Pons (tissue), 1 donor: ENCODE results near the gene HNRNPR.
"Not testable (repeated sequence)": the region's sequence is repeated elsewhere in the genome, so short reads cannot be mapped to it uniquely, and the experiment has no call there.

Experiments
- DNase-seq: peaks from one replicate; pipeline ENCODE4 v3.0.0-alpha.2; 2016; ENCODE audit warnings: low spot score

HNRNPR gene

DNA sequence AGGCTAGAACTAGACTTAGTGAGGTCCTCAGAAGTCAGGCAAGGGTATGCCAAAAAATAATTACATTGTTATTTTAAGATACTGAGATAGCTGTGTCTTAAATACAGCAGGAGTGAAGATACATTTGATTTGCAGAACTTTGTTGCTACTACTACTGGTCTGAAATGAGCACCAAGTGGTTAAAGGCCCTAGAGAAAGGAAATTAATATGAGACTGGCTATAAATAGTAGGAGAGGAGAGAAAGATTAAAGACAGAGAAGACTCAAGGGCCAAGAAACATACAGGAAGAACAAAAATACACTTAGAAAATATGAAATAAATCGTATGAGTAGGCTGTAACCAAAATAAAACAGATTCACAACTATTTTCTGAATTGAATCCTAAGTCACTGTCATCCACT lies 21.3 kb downstream of the HNRNPR start:
- DNase-seq, result no peak

DNA sequence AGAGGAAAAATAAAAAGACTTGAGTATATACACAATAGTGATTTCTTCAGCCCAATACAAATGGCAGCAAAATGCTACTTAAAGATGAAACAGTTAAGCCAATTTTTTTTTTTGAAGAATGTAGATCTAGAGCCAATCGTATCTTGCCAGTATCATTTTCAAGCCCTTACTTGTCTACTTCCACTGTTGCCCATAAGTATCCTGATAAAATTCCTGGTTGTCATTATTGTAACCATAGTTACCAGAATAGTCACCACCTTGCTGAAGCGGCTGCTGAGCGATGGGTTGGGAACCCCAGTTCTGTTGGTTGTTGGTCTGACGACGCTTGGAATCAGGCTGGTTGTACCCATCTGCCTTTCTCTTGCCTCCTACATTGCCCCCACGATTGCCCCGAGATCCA lies 33.8 kb downstream of the HNRNPR start:
- DNase-seq, result not testable (repeated sequence)

DNA sequence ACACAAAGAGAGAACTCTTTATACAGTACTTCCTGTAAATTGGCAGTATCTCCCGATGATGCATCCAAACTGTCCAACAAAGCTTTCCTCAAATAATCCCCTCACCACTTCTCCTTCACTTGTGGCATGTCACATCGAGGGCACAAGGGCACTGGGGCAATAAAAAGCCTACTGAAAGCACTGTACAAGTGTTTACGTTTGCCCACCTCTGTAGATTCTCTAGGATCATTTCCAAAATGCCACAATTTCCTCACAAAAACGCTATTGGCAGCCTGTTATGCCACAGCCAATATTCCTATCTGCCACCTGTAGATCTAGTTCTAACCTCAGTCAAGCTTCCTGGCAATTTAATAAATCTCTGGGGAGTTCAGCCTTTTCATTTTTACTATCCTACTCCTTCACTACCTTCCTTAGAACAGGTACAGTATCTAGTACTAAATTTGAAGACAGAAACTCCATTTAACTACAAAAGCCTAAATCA lies 39.9 kb downstream of the HNRNPR start:
- DNase-seq, result no peak

DNA sequence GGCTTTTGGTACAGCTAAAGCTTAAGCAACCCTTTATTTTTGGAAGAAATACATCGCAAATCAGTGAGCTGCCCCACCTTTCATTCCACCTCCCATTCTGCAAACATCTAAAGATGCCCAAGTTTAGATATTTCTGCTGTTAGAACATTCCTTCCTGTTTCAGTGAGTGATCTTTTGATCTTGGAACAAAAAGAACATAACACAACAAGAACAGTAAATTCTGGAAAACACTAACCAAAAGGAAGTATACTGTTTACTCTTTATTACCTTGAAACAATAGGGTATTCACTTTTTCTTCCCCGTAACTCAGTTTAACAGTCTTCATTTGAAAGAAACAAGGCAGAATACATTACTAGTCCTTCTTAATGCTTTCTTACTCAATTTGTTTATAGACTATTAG lies 40.6 kb downstream of the HNRNPR start:
- no peak for DNase-seq

DNA sequence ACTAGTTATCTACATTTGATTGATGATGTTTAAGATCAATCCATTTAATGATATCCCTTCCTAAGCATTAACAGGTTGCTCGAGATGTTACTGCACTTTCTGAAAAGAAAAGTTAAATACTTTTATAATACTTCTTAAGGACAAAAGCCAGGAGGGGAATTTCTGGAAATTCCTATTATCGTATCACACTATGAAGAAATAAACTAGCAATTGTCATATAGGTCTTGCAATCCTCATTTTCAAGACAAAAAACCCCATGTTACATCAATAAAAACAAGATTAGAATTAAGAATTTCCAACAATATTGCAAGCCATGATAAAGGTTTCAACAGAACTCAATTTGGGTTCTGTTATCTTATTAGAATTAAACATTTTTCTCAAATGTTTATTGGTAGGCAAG lies 47.2 kb downstream of the HNRNPR start:
- no peak for DNase-seq

DNA sequence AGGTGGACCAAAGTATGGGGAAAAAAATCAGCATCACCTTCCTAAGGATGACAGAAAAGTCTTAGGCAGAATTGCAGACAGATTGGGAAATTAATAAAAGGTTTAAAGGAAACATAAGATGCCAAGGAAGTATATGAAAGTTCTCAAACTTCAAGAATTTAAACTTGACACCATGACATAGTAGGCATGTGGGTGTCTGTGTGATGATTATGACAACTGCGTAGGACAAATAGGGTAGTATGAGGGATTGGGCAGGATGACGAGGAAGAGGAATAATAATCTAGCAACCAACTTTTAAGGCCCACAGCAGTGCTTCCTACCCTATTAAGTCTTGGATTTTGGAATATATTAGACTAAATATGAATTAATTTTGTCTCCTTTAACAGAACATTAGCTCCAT lies 52.4 kb downstream of the HNRNPR start:
- no peak for DNase-seq

DNA sequence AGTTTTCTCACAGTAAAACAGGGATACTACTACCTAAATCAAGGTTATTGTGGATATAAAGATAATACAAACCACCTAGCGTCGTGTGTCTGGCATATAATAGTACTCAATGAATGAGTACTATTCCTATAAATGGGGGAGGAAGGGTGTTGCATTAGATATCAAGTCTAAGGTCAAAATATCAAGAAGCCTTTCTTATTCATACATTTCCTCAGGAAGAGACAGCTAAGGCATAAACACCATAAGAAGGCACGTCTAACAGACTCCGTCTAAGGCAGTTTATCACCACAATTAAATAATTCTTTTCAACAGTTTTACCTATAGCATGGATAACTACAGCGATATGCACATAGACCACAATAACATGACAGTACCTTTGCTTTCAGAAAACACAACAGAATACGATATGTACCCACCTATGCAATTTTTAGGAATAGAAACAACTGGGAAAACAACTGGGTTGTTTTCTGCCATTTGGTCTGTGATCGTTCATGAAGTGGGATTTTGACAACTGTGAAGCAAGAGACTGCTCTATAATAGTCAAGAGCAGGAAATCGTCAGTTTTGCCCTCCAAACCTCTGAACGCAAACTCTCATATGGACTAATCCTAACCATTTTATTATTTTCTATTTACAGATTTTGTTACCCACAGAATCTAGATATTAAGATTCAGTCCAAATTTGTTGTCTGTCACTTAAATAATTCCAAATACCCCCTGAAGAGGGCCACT lies 53.1 kb downstream of the HNRNPR start:
- no peak for DNase-seq

DNA sequence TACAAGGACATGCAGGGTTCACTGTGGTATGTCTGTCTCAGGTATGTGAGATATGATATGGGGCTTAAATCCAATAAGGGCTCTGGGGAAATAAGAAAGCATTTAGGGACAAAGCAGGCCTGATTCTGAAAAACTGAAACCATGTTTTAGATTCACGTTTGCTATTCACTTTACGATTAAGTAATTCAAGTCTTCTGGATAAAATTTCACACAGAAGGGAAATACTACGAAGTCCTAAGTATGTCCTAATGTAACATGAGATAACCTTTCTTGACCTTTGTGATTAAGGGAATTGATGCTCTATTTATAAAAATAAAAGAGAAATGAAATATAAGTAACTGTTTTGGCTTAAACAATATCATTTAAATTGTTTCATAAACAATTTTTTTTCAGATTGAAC lies 55.4 kb downstream of the HNRNPR start:
- no peak for DNase-seq

DNA sequence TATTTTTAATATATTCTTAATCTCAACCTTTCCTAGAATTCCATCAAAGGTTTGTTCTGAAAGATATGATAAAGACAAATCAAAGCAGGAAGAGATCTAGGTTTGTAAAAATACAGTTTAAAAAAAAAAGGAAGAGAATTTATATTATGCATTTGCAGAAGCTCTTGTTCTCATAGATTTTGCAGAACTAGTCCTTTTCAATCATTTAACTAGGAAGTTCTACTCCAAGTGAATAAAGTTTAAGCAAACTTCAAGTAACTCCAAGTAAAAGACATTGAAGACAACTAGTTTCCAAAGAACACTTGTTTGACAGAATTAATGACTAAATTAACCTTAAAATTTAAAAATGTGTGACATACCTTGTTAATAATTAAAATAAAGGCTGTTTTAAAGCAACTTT lies 55.9 kb downstream of the HNRNPR start:
- no peak for DNase-seq

DNA sequence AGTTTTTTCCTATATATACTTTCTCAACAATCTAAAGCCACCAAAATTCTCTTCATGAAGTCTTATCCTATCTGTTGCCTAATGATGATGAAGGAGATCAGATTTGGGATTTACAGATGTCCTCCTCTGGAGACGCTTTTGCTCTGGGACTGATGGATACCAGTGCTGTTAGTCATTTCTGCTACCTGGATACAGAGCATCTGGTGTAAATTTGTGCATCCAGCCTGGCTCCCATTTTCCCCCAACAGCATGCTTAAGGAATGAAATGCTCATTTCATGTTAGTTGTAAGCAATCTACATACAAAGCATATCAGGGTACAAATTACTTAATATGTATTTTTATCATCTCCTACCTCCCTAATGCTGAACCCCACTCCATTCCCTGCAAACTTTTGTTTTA lies 57.7 kb downstream of the HNRNPR start:
- DNase-seq, result no peak

DNA sequence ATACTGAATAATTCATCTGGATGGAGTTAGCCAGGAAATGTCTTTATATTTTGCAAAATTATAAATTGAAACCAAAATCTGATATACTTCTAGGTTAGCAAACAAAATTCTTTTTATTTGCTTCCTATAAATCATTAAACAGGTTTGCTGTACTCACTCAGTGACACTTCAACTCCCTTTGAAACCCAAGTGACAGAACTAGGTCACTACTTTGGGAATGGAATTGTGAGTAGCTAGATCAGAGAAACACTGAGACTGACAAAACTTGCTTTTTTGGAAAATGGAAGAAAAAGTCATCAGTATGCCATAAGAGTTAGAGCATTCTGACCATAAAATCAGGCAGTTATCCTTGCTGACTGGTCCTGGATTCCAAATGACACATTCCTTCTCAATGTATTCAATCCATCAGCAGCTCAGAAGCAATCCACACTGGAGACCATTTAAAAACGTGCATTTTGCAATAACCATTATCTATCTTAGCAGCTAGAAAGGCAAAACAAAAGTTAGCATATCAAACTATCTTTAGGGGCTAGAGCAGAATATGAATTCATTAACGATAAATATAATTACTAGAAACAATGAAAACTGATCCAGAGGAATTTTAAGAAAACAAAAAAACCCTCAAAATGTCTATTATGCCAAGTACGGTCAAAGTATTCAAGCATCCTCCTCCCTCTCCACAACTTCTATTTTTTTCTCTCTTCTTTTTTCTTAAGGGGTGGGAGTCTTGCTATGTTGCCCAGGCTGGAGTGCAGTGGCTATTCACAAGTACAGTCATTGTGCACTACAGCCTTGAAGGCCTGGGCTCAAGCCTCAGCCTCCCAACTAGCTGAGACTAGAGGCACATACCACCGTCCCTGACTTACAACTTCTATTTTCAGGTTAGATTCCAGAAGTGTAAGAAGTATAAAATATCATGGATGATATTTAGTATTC lies 60.1 kb downstream of the HNRNPR start:
- DNase-seq, result no peak

DNA sequence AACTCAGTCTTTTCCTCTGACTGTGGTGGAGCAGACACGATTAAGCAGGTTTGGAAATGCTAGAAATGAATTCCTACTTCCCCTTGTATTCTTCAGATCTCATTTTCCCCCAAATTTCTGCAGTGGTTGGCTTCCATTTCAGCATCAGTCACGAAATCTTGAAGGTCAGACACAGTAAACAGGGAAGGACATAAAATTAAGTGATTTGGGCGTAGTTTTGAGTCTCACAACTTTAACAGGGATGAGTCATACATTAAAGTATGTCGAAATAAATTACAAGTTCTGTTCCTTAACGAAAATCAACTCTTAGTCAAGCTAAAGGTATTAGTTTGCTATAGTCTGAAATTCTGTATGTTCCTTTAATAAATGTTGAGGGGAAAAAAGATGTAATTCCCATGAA lies 61.1 kb downstream of the HNRNPR start:
- DNase-seq, result no peak

DNA sequence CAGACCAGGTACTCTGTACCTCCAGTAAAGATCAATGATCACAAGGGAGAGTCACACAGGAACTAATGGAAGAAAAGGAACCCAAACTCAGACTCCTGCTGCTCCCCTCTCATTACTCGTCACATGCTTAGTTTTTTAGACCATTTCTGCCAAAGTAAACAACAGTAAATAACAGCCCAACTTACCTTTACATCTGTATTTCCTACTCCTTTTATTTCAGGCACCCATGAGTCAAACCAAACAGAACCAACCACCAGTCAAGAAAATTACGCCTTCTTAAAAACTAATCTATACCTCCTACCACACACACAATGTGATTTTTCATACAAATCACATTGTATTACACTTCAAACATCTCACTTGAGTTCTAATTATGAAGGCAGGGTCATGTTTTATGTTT lies 65.4 kb downstream of the HNRNPR start:
- no peak for DNase-seq

DNA sequence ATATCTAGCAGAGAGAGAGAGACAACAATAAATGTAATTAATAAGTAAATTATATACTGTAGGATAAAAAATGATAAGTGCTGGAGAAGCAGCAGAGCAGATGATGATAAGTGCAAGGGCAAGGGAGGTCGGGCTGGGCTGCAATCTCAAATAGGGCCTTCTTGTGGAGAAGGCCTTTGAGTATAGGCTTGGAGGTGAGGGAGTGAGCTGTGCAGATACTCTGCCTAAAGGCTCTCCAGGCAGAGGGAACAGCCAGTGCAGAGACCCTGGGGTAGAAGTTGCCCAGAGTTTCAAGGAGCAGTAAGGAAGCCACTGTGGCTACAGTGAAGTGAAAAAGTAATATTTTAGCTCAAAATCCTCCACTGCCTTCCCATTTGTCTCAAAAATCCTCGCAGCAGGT lies 67.6 kb downstream of the HNRNPR start:
- DNase-seq, result no peak

DNA sequence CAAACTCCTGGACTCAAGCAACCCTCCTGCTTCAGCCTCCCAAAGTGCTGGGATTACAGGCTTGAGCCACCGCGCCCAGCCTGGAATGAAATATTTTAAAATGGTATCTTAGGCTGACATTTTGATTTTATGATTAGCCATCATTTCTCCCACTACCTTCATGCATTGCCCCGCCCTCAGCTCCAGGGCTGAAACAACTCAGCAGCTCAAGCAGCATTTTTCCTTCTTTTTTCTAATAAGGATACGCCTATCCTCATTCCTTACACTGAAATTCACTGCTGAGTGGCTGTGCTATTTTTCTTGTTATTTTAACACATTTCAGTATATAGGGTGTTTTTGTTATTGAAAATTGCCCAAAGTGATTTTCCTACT lies 70.0 kb downstream of the HNRNPR start:
- DNase-seq, result no peak

DNA sequence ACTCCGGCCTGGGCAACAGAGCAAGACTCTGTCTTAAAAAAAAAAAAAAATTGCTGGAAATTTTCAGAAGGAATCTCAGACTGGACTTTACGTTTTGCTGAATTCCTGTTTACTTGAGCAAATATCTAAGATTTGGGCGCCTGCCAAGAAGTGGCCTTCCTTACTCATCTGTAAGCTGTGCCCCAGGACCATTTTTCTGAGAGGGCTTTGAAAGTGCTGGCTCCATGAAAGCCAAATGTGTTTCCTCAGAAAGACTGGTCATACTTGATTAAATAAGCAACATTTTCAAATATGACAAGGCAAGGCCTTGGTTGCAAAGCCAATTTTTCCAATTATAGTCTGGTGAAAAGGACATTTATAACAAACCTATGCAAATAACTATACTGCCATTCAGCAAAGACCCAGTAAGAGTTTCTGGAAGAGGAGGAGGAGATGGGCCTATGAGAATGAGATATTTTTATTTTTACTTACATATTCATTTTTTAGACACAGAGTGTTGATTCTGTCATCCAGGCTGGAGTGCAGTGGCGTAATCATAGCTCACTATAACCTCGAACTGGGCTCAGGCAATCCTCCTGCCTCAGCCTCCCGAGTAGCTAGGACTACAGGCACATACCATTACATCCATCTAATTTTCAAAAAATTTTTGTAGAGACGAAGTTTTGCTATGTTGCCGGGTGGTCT lies 70.5 kb downstream of the HNRNPR start:
- DNase-seq, result no peak

DNA sequence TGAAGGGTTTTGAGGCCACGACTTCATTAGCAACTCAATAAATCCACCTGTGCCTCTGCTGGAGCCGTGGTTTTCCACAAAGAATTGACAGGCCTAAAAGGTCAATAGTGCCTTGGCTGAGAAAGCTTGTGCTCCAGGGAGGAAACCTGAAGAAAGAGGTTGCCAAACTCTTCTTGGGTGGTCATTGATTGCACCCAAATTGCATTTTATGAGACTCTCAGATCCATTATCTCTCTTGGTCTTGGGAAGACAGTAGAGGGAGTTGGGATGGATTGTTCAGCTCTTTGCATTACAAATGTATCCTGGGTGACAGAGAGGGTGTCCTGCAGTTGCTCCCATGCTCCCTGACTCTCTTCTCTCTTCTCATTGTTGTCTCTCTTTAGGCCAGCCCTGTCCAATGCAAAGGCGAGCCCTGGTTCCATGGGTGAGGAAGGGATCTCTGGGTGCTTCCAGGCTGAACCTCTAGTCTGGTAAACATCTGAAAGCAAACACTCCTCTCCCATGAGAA lies 80.7 kb downstream of the HNRNPR start:
- no peak for DNase-seq

DNA sequence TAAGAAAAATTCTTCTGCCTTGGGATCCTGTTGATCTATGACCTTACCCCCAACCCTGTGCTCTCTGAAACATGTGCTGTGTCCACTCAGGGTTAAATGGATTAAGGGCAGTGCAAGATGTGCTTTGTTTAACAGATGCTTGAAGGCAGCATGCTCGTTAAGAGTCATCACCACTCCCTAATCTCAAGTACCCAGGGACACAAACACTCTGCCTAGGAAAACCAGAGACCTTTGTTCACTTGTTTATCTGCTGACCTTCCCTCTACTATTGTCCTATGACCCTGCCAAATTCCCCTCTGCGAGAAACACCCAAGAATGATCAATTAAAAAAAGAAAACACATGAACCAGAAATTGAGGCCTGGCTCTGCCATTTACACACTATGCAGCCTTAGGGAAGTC lies 86.0 kb downstream of the HNRNPR start:
- DNase-seq, result not testable (repeated sequence)

DNA sequence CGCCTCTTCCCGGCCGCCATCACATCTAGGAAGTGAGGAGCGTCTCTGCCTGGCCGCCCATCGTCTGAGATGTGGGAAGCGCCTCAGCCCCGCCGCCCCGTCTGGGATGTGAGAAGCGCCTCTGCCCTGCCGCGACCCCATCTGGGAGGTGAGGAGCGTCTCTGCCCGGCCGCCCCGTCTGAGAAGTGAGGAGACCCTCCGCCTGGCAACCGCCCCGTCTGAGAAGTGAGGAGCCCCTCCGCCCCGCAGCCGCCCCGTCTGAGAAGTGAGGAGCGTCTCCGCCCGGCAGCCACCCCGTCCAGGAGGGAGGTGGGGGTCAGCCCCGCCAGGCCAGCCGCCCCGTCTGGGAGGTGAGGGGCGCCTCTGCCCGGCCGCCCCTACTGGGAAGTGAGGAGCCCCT lies 86.7 kb downstream of the HNRNPR start:
- DNase-seq, result not testable (repeated sequence)
